ENCODE results near the gene DENND2D. TPM values are rescaled to one million over a fixed set of nuclear protein-coding genes. Genes with fewer than 3 reads are reported as not detected.

Gene DENND2D
- total and polyA plus RNA-seq, 9 of the 15 experiments (the other 6 are each of a cell fraction or from before 2014, with no cell fraction given): 0.08 to 0.44 (median 0.13) TPM; not detected in 6

GRCh38 chr1:111222308-111223125 lies 22.1 kb upstream of the DENND2D start:
- ATAC-seq (peak; percentile 99), FAIRE-seq (peak; percentile 85), DNase-seq (ENCODE audit: extremely low read depth in 1 of 4, low spot score in 3 of 4) (peak; percentile 86 to 92 (median 91))
- H3K36me3 ChIP-seq (ENCODE audit: control insufficient read depth, insufficient read depth, low read length): no peaks in the 10 kb centered on the region
- no peak overlapping the region for H3K4me2 ChIP-seq (ENCODE audit: insufficient read depth, low read length)
- H4K20me1 ChIP-seq (replicated peaks; ENCODE audit: control insufficient read depth, insufficient read depth, low read length): peaks cover 2% of the 10 kb centered on the region; the same call in 1 of the 2 replicates
- in situ Hi-C loops (cut with MboI) (loop anchor here (5.0 to 10.0 kb wide), 2 partner anchors 172 to 545 kb away; no protein-coding TSS in a partner anchor), intact Hi-C loops (cut with micrococcal nuclease) (loop anchor here (1.0 to 5.0 kb wide), 5 partner anchors 112 to 215 kb away; no protein-coding TSS in a partner anchor)
- BruUV-seq (replicated peaks): no TSS peak
- ChIA-PET CTCF (ENCODE audit: low intra/inter-chr PET ratio) (interaction anchor here (0.8 to 3.0 kb wide), 5 partner anchors 111 to 547 kb away, joined by 3 to 21 read pairs (median 3); no protein-coding TSS in a partner anchor), POLR2A (interaction anchor here (0.6 to 0.9 kb wide), 6 partner anchors 8 to 612 kb away, joined by 3 to 5 read pairs (median 4); no protein-coding TSS in a partner anchor)
- no peaks in the 10 kb centered on the region for H3K79me2 ChIP-seq (ENCODE audit: control insufficient read depth, insufficient read depth, low read length)
- no peak overlapping the region for H2AFZ ChIP-seq (ENCODE audit: low read depth, low read length)
- no peak overlapping the region for H3K4me3 ChIP-seq
- no peaks in the 10 kb centered on the region for H3K9me3 ChIP-seq (replicated peaks; ENCODE audit: control insufficient read depth, insufficient read depth, low read depth, low read length)
- no peaks in the 10 kb centered on the region; a peak in 2 of 5 replicates for H3K4me1 ChIP-seq (replicated peaks in 1 of 2; ENCODE audit: control insufficient read depth in 2 of 2, insufficient read depth in 2 of 2, low read length in 2 of 2)
- peaks cover 4 to 15% of the 10 kb centered on the region in 2 experiments; a peak in 2 of 5 replicates for H3K27me3 ChIP-seq (ENCODE audit: control insufficient read depth in 2 of 2, insufficient read depth in 2 of 2, low read length in 2 of 2)
- WGBS (ENCODE audit: insufficient coverage, low coverage, missing lambda C conversion rate): under 1% methylated on average over 10 of the region's 10 CpGs
- no peak overlapping the region for H3K27ac ChIP-seq (ENCODE audit: extremely low read depth, low read depth, low read length)
- H3K9me1 ChIP-seq (ENCODE audit: control insufficient read depth, insufficient read depth, low read length): no peaks in the 10 kb centered on the region
- H3K9ac ChIP-seq (ENCODE audit: insufficient read depth in 1 of 2, low read depth in 2 of 2, low read length in 2 of 2): no peak overlapping the region
- TF ChIP-seq XRCC3 (IDR thresholded peaks at IDR 0.05): no peak
- TF ChIP-seq ATF3 (IDR thresholded peaks at IDR 0.05): peak; percentile 59
- TF ChIP-seq ATF3 (CRISPR knock-in tag; conservative IDR thresholded peaks at IDR 0.05): no peak
- peak; percentile 86 for TF ChIP-seq DEAF1 (CRISPR knock-in tag; IDR thresholded peaks at IDR 0.05)
- peak; percentile 52; the same call in 1 of the 2 replicates for TF ChIP-seq JUND (IDR thresholded peaks at IDR 0.05; ENCODE audit: borderline replicate concordance, low read depth, low read length)
- TF ChIP-seq JUND (tag; IDR thresholded peaks at IDR 0.05; ENCODE audit: borderline replicate concordance, low read depth, low read length): peak; percentile 33; the same call in 2 of the 3 replicates
- TF ChIP-seq STAG1 (CRISPR knock-in tag; IDR thresholded peaks at IDR 0.05; ENCODE audit: borderline replicate concordance): peak; percentile 80; the same call in 1 of the 2 replicates
- 0 out of 2 replicates have a peak, but pooled peaks have one; percentile 11 for TF ChIP-seq ESRRA (IDR thresholded peaks at IDR 0.05; ENCODE audit: borderline replicate concordance, low read depth)
- TF ChIP-seq OTX1 (CRISPR knock-in tag; IDR thresholded peaks at IDR 0.05): no peak
- TF ChIP-seq CTCF (IDR thresholded peaks at IDR 0.05 in 2 of 3, conservative IDR thresholded peaks at IDR 0.05 in 1 of 3; ENCODE audit: insufficient read depth in 2 of 3, low read depth in 1 of 3, low read length in 3 of 3): peak; percentile 95 to 97 (median 95)
- 0 out of 2 replicates have a peak, but pooled peaks have one; percentile 25 for TF ChIP-seq MYNN (IDR thresholded peaks at IDR 0.05)
- no peak for TF ChIP-seq MYNN (CRISPR knock-in tag; IDR thresholded peaks at IDR 0.05)
- TF ChIP-seq ZZZ3 (IDR thresholded peaks at IDR 0.05): no peak
- 0 out of 4 replicates have a peak, but pooled peaks of 1 of the 2 experiments have one; percentile 43 for TF ChIP-seq MAZ (CRISPR knock-in tag; conservative IDR thresholded peaks at IDR 0.05 in 1 of 2, IDR thresholded peaks at IDR 0.05 in 1 of 2)
- peak in 1 of 2 experiments; percentile 60; a peak in 1 of 4 replicates for TF ChIP-seq RCOR1 (IDR thresholded peaks at IDR 0.05; ENCODE audit: borderline replicate concordance in 1 of 2, low read depth in 2 of 2, low read length in 2 of 2)
- no peak for TF ChIP-seq CHD1 (IDR thresholded peaks at IDR 0.05; ENCODE audit: low read length)

Measured in K562 (cell line).